ENCODE measurements around the gene CCDC197. TPM values are rescaled to one million over a fixed set of nuclear protein-coding genes. Genes with fewer than 3 reads are reported as not detected.

CCDC197 gene
- total and polyA plus RNA-seq, 9 of the 15 experiments (the other 6 are each of a cell fraction or from before 2014, with no cell fraction given), result not detected

- ATAC-seq, result no peak; the same call in 1 of the 3 replicates
- ChIA-PET POLR2A (interaction anchor here (0.9 kb wide), 1 partner anchor 10 kb away, joined by 3 read pairs; no protein-coding TSS in a partner anchor), CTCF (ENCODE audit: low intra/inter-chr PET ratio) (no interaction called here)
- Histone ChIP-seq H3K27ac (ENCODE audit: extremely low read depth, low read depth, low read length) (no peak overlapping the region), H3K9me1 (ENCODE audit: control insufficient read depth, insufficient read depth, low read length) (no peaks in the 10 kb centered on the region), H3K9me3 (replicated peaks; ENCODE audit: control insufficient read depth, insufficient read depth, low read depth, low read length) (no peaks in the 10 kb centered on the region), H3K9ac (ENCODE audit: insufficient read depth in 1 of 2, low read depth in 2 of 2, low read length in 2 of 2) (no peak overlapping the region), H3K36me3 (ENCODE audit: control insufficient read depth, insufficient read depth, low read length) (peaks cover 21% of the 10 kb centered on the region; the same call in 1 of the 3 replicates), H4K20me1 (replicated peaks; ENCODE audit: control insufficient read depth, insufficient read depth, low read length) (no peaks in the 10 kb centered on the region), H3K4me1 (replicated peaks in 1 of 2; ENCODE audit: control insufficient read depth in 2 of 2, insufficient read depth in 2 of 2, low read length in 2 of 2) (peaks cover 0 to 6% of the 10 kb centered on the region in 2 experiments; a peak in 2 of 5 replicates), H3K4me2 (ENCODE audit: insufficient read depth, low read length) (no peak overlapping the region), H3K27me3 (ENCODE audit: control insufficient read depth in 2 of 2, insufficient read depth in 2 of 2, low read length in 2 of 2) (peaks cover 4 to 15% of the 10 kb centered on the region in 2 experiments; a peak in 4 of 5 replicates), H2AFZ (ENCODE audit: low read depth, low read length) (no peak overlapping the region), H3K4me3 (no peak overlapping the region), H3K79me2 (ENCODE audit: control insufficient read depth, insufficient read depth, low read length) (no peaks in the 10 kb centered on the region)
- no peak for TF ChIP-seq TFAM (CRISPR knock-in tag; conservative IDR thresholded peaks at IDR 0.05)
- no peak for TF ChIP-seq NCOA2 (IDR thresholded peaks at IDR 0.05; ENCODE audit: partially characterized antibody in 2 of 2)
- TF ChIP-seq SMAD4 (CRISPR knock-in tag; conservative IDR thresholded peaks at IDR 0.05), result no peak
- TF ChIP-seq RFX7 (CRISPR knock-in tag; IDR thresholded peaks at IDR 0.05), result no peak
- no peak for TF ChIP-seq MEF2D (tag; conservative IDR thresholded peaks at IDR 0.05; ENCODE audit: low read depth)
- no peak for TF ChIP-seq FUS (optimal IDR thresholded peaks at IDR 0.05; ENCODE audit: low read depth, low read length)
- no peak for TF ChIP-seq ZFP36 (IDR thresholded peaks at IDR 0.05; ENCODE audit: low read depth, low read length, partially characterized antibody)
- no peak for TF ChIP-seq E2F1 (CRISPR knock-in tag; IDR thresholded peaks at IDR 0.05)
- TF ChIP-seq ZNF175 (CRISPR knock-in tag; IDR thresholded peaks at IDR 0.05; ENCODE audit: low read depth), result no peak
- TF ChIP-seq, protein P1, sequence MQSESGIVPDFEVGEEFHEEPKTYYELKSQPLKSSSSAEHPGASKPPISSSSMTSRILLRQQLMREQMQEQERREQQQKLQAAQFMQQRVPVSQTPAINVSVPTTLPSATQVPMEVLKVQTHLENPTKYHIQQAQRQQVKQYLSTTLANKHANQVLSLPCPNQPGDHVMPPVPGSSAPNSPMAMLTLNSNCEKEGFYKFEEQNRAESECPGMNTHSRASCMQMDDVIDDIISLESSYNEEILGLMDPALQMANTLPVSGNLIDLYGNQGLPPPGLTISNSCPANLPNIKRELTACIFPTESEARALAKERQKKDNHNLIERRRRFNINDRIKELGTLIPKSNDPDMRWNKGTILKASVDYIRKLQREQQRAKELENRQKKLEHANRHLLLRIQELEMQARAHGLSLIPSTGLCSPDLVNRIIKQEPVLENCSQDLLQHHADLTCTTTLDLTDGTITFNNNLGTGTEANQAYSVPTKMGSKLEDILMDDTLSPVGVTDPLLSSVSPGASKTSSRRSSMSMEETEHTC (IDR thresholded peaks at IDR 0.05), result no peak
- TF ChIP-seq HNRNPL (IDR thresholded peaks at IDR 0.05; ENCODE audit: low read depth, low read length), result no peak
- TF ChIP-seq, protein P2, sequence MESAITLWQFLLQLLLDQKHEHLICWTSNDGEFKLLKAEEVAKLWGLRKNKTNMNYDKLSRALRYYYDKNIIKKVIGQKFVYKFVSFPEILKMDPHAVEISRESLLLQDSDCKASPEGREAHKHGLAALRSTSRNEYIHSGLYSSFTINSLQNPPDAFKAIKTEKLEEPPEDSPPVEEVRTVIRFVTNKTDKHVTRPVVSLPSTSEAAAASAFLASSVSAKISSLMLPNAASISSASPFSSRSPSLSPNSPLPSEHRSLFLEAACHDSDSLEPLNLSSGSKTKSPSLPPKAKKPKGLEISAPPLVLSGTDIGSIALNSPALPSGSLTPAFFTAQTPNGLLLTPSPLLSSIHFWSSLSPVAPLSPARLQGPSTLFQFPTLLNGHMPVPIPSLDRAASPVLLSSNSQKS (CRISPR knock-in tag; IDR thresholded peaks at IDR 0.05), result no peak
- TF ChIP-seq, protein P3, sequence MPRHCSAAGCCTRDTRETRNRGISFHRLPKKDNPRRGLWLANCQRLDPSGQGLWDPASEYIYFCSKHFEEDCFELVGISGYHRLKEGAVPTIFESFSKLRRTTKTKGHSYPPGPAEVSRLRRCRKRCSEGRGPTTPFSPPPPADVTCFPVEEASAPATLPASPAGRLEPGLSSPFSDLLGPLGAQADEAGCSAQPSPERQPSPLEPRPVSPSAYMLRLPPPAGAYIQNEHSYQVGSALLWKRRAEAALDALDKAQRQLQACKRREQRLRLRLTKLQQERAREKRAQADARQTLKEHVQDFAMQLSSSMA (CRISPR knock-in tag; IDR thresholded peaks at IDR 0.05), result no peak
- no peak for TF ChIP-seq SMARCB1 (IDR thresholded peaks at IDR 0.05; ENCODE audit: insufficient read length, low read depth)
- no peak for TF ChIP-seq ZNF197 (CRISPR knock-in tag; IDR thresholded peaks at IDR 0.05; ENCODE audit: low read depth)
- no peak for TF ChIP-seq KAT8 (IDR thresholded peaks at IDR 0.05; ENCODE audit: low read depth)
- 43% methylated on average over 12 of the region's 12 CpGs for whole genome bisulfite sequencing (ENCODE audit: insufficient coverage, low coverage, missing lambda C conversion rate)
- FAIRE-seq, result no peak
- BruUV-seq (replicated peaks), result no TSS peak
- intact Hi-C loops (cut with micrococcal nuclease), result no loop called here
- in situ Hi-C loops (cut with MboI), result no loop called here
- no peak for DNase-seq (ENCODE audit: extremely low read depth in 1 of 4, low spot score in 3 of 4)
Observed at GRCh38 chr14:94042433-94043091, 45.5 kb downstream of the CCDC197 start.
